ENCODE measurements around the gene MYLIP. TPM values are rescaled to one million over a fixed set of nuclear protein-coding genes. Genes with fewer than 3 reads are reported as not detected.

MYLIP gene
- total RNA-seq, 4 donors from 2014 or later: 20.1 to 46.2 (median 24.7) TPM

DNA sequence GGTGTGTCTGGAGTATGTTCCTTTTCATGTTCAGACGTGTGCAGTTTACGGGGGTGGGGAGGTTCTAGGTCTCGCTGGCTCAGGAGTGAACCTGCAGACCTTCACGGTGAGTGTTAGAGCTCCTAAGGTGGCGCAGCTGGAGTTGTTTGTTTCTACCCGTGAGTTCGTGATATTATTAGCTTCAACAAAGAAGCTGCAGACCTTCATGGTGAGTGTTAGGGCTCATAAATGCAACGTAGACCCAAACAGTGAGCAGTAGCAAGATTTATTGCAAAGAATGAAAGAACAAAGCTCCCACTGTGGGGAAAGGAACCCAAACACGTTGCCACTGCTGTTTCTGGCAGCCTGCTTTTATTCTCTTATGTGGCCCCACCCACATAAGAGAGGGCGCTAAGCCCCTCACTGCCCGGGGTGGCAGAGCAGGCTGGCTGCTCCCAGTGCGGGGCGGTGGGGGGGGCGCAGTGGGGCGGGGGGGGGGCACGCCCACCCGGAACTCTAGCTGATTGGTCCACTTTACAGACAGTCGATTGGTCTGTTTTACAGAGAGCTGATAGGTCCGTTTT lies 68.2 kb downstream of the MYLIP start:
- TF ChIP-seq POLR2A (IDR thresholded peaks at IDR 0.05): no peak
- TF ChIP-seq, protein P1, sequence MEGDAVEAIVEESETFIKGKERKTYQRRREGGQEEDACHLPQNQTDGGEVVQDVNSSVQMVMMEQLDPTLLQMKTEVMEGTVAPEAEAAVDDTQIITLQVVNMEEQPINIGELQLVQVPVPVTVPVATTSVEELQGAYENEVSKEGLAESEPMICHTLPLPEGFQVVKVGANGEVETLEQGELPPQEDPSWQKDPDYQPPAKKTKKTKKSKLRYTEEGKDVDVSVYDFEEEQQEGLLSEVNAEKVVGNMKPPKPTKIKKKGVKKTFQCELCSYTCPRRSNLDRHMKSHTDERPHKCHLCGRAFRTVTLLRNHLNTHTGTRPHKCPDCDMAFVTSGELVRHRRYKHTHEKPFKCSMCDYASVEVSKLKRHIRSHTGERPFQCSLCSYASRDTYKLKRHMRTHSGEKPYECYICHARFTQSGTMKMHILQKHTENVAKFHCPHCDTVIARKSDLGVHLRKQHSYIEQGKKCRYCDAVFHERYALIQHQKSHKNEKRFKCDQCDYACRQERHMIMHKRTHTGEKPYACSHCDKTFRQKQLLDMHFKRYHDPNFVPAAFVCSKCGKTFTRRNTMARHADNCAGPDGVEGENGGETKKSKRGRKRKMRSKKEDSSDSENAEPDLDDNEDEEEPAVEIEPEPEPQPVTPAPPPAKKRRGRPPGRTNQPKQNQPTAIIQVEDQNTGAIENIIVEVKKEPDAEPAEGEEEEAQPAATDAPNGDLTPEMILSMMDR (IDR thresholded peaks at IDR 0.05): no peak
- Histone ChIP-seq H3K27me3 (no peaks in the 10 kb centered on the region), H3K9me3 (no peaks in the 10 kb centered on the region), H3K4me1 (peaks cover 0 to 12% (median 0%) of the 10 kb centered on the region in 4 donors), H3K36me3 (no peaks in the 10 kb centered on the region), H3K27ac (no peak overlapping the region), H3K4me3 (no peak overlapping the region)
- no peak for DNase-seq

Small RNA genes within 50 kb of the gene (small RNA-seq; reads per million reads assigned to genes)
- gene MIR4639: 0 reads per million in 2 donors

Other genes with a start within 250 kb of the MYLIP start
- gene GMPR, start 109.5 kb downstream of the MYLIP start, total RNA-seq: 1 to 10 TPM in 3 of 4 donors, not detected in 1; 3.6 to 8.1 (median 6.3) TPM

Data from Peyer's patch (tissue), 4 donors.